ENCODE results near the gene SPATA31A5.
"Not testable (repeated sequence)": the region's sequence is repeated elsewhere in the genome, so short reads cannot be mapped to it uniquely, and the experiment has no call there.

The SPATA31A5 gene

GRCh38 chr9:60914107-60914506 is at the start of gene SPATA31A5:
SPATA31A5 (plus strand) TSS chr9:60914407; CDS start chr9:60914436, 29 bp downstream.
- DNase-seq (ENCODE audit: low read depth), result not testable (repeated sequence)

DNA sequence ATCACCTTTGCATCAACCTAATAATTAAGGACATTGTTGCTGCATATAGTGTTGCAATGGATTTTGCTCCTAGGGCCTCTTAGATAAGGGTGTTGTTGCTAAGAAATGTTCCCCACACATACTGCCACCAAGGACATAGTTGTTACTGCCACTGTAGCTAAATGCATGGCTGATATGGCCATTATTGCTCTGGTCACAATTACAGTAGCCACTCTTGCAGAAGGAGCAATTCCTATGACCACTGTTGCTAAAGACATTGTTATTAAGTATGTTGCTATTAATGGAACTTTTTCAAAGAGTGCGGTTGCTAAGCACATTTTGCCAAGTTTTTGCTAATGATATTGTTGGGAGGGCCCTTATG is 48.8 kb downstream of the SPATA31A5 start:
- DNase-seq (ENCODE audit: low read depth), result not testable (repeated sequence)

DNA sequence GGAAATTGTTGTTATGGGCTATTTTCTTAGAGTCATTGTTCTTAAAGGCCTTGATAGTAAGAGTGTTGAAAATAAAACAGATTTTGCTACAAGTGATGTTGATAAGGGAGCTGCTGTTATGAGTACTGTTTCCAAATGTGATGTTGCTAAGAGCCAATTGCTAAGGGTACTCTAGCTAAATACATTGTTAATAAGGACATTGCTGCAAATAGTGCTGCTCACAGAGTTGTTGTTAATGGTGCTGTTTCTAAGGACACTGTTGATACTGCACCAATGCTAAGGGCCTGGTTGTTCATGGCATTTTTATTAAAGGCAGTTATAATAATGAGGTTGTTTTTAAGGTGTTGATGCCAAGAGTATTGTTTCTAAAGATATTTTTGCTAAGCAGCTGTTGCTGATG is 52.2 kb downstream of the SPATA31A5 start:
- DNase-seq (ENCODE audit: low read depth), result not testable (repeated sequence)

Measured in stimulated activated CD8-positive, alpha-beta memory T cell treated with anti-CD3 and anti-CD28 coated beads, Interleukin-15, amount 100 ng/mL, for 1 hour (primary cell).